Fibroblast of pulmonary artery (primary cell): ENCODE data around the gene MSANTD1.

Source experiments
- DNase-seq: peaks from one replicate; pipeline ENCODE4 v3.0.0-alpha.2; 2010; ENCODE audit warnings: low read depth
- H3K4me3 ChIP-seq: replicated peaks from 2 replicates; pipeline ENCODE4 v1.5.1; 2011; ENCODE audit warnings: low read depth, mild to moderate bottlenecking, control low read depth, low read length, moderate library complexity
- TF ChIP-seq, protein P1 (sequence below): IDR thresholded peaks from 2 replicates; pipeline ENCODE4 v1.5.1; 2011; ENCODE audit warnings: mild to moderate bottlenecking, control low read depth, low read length, inconsistent platforms; ENCODE audit errors: missing control alignments

The MSANTD1 gene

GRCh38 chr4:3226467-3226866 lies 22.5 kb upstream of the MSANTD1 start:
- TF ChIP-seq, protein P1, sequence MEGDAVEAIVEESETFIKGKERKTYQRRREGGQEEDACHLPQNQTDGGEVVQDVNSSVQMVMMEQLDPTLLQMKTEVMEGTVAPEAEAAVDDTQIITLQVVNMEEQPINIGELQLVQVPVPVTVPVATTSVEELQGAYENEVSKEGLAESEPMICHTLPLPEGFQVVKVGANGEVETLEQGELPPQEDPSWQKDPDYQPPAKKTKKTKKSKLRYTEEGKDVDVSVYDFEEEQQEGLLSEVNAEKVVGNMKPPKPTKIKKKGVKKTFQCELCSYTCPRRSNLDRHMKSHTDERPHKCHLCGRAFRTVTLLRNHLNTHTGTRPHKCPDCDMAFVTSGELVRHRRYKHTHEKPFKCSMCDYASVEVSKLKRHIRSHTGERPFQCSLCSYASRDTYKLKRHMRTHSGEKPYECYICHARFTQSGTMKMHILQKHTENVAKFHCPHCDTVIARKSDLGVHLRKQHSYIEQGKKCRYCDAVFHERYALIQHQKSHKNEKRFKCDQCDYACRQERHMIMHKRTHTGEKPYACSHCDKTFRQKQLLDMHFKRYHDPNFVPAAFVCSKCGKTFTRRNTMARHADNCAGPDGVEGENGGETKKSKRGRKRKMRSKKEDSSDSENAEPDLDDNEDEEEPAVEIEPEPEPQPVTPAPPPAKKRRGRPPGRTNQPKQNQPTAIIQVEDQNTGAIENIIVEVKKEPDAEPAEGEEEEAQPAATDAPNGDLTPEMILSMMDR, result no peak
- no peak for DNase-seq

GRCh38 chr4:3226944-3227343 lies 22.0 kb upstream of the MSANTD1 start:
- no peak overlapping the region for H3K4me3 ChIP-seq
- no peak for DNase-seq
- TF ChIP-seq, protein P1, result no peak

More at GRCh38 chr4:3226467-3226866, 22.5 kb upstream of the MSANTD1 start:
- no peak overlapping the region for H3K4me3 ChIP-seq

- no peak overlapping the region for H3K4me3 ChIP-seq
- DNase-seq, result no peak
- TF ChIP-seq, protein P1, result no peak
Measured at GRCh38 chr4:3227878-3228675, 20.9 kb upstream of the MSANTD1 start.

- TF ChIP-seq, protein P1, result no peak
- DNase-seq, result no peak
- H3K4me3 ChIP-seq, result no peak overlapping the region
Measured at GRCh38 chr4:3228881-3229280, 20.1 kb upstream of the MSANTD1 start.

DNA sequence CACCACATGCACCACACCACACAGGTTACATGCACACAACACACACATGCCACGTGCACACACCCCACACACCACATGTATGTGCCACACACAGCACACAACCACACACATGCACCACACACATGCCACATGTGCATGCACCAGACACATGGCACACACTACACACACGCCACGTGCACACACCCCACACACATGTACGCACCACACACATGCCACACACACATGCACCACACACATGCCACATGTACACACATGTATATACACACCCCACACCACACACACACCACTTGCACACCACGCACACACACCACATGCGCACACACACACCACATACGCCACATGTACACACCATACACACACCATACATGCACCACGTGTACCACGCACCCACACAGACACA lies 19.6 kb upstream of the MSANTD1 start:
- TF ChIP-seq, protein P1, result no peak
- DNase-seq, result no peak
- H3K4me3 ChIP-seq, result no peak overlapping the region

DNA sequence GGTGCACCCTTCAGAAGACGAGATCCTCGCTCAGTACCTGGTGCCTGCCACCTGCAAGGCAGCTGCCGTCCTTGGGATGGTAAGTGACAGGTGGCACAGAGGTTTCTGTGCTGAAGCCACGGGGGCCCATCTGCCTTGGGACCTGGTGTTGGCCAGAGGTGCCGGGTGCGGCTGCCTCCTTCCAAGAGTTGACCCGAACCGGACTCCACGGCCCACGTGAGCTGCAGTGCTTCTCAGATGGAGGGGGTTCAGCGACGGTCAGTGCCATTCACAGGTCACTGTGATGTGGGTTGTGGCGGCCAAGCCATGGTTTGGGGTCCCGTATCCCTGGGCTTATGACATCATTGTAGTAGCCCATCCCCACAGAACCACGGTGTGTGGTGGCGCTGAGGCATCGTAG lies 19.0 kb upstream of the MSANTD1 start:
- TF ChIP-seq, protein P1, result no peak
- no peak for DNase-seq
- H3K4me3 ChIP-seq, result no peak overlapping the region

DNA sequence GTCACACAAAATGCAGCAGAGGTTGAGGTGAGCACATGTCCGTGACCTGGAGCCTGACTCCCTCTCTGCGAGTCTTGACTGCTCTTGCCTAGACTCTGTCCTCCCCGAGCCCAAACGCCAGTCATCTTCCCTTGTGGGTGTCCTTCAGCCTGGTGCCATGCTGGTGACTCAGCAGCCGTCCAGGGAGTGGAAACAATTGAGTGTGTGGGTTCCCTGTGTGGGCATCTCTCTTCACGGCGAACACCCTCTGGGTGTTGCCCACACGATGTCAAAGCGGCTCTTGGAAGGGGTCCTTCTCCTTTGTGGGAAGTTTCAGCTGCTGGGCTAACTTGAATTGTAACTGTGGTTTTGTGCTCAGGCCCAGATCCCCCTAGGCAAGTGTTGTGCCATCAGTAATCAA lies 17.5 kb upstream of the MSANTD1 start:
- DNase-seq, result no peak
- TF ChIP-seq, protein P1, result no peak

More for the DNA sequence above, 17.5 kb upstream of the MSANTD1 start:
- H3K4me3 ChIP-seq, result no peak overlapping the region
